Measurements from ENCODE around the gene ZNF710.

Gene ZNF710

GRCh38 chr15:90019611-90020010, 18.5 kb downstream of the ZNF710 start:
- no peak for DNase-seq (ENCODE audit: low spot score)

- no peak for DNase-seq (ENCODE audit: low spot score)
Measured at GRCh38 chr15:90020021-90020735, 19.1 kb downstream of the ZNF710 start.

- no peak for DNase-seq (ENCODE audit: low spot score)
Measured at GRCh38 chr15:90020936-90021507, 19.9 kb downstream of the ZNF710 start.

GRCh38 chr15:90022345-90022744, 21.2 kb downstream of the ZNF710 start:
- DNase-seq (ENCODE audit: low spot score): no peak

GRCh38 chr15:90022905-90023700, 22.0 kb downstream of the ZNF710 start:
- DNase-seq (ENCODE audit: low spot score): no peak

- DNase-seq (ENCODE audit: low spot score): no peak
Measured at GRCh38 chr15:90024406-90024805, 23.3 kb downstream of the ZNF710 start.

- DNase-seq (ENCODE audit: low spot score): no peak
Measured at GRCh38 chr15:90025489-90026033, 24.4 kb downstream of the ZNF710 start.

GRCh38 chr15:90028376-90028944, 27.3 kb downstream of the ZNF710 start:
- no peak for DNase-seq (ENCODE audit: low spot score)

GRCh38 chr15:90029024-90029423, 27.9 kb downstream of the ZNF710 start:
- DNase-seq (ENCODE audit: low spot score): no peak

GRCh38 chr15:90030376-90030775, 29.3 kb downstream of the ZNF710 start:
- no peak for DNase-seq (ENCODE audit: low spot score)

- peak; percentile 12 for DNase-seq (ENCODE audit: low spot score)
Measured at GRCh38 chr15:90031231-90031791, 30.2 kb downstream of the ZNF710 start.

GRCh38 chr15:90033006-90033405, 31.9 kb downstream of the ZNF710 start:
- DNase-seq (ENCODE audit: low spot score): no peak

- DNase-seq (ENCODE audit: low spot score): no peak
Measured at GRCh38 chr15:90033448-90033847, 32.3 kb downstream of the ZNF710 start.

- no peak for DNase-seq (ENCODE audit: low spot score)
Measured at GRCh38 chr15:90035095-90035839, 34.1 kb downstream of the ZNF710 start.

- DNase-seq (ENCODE audit: low spot score): no peak
Measured at GRCh38 chr15:90035840-90036230, 34.7 kb downstream of the ZNF710 start.

GRCh38 chr15:90036343-90036742, 35.2 kb downstream of the ZNF710 start:
- no peak for DNase-seq (ENCODE audit: low spot score)

GRCh38 chr15:90036806-90037510, 35.8 kb downstream of the ZNF710 start:
- no peak for DNase-seq (ENCODE audit: low spot score)

- DNase-seq (ENCODE audit: low spot score): no peak
Measured at GRCh38 chr15:90037511-90037860, 36.4 kb downstream of the ZNF710 start.

GRCh38 chr15:90037961-90038631, 37.0 kb downstream of the ZNF710 start:
- peak; percentile 48 for DNase-seq (ENCODE audit: low spot score)

- DNase-seq (ENCODE audit: low spot score): no peak
Measured at GRCh38 chr15:90038632-90039095, 37.5 kb downstream of the ZNF710 start.
